HG03460 (cell line): ENCODE measurements around the gene ELF2.
"Not testable (repeated sequence)": the region's sequence is repeated elsewhere in the genome, so short reads cannot be mapped to it uniquely, and the experiment has no call there.

ENCODE experiments used
- ATAC-seq: cut with Tn5 transposase; IDR thresholded peaks from one replicate; pipeline ENCODE4 v1.9.1; 2021; ENCODE audit not compliant: unreplicated experiment

Gene ELF2

DNA sequence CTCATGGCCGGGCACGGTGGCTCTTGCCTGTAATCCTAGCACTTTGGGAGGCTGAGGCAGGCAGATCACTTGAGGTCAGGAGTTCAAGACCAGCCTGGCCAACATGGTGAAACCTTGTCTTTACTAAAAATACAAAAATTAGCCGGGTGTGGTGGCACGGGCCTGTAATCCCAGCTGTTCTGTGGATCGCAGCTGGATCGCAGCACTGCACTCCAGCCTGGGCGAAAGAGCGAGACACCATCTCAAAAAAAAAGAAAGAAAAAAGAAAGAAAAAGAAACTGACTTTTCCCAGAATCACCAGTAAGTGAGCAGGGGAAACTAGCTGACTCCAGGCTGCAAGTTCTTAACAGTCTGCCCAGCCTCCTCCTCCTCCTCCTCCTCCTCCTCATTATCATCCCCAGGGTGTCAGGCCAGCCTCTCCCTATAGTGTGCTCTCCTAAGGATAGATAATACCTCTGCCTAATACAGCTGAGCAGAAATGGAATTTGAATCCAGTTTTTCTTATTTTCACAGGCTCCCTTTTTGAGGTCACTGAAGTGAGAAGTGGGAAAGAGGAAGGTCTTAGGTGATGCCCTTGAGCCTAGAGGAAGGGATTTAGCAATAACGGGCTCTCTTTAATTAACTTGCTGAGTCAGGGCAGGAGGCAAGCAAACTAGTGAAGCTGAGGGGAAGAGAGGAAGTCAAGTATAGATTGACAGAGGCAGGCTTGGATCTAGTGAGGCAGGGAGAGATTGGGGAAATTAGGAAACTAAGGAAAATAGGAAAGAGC lies 11.8 kb upstream of the ELF2 start:
- ATAC-seq = no peak

DNA sequence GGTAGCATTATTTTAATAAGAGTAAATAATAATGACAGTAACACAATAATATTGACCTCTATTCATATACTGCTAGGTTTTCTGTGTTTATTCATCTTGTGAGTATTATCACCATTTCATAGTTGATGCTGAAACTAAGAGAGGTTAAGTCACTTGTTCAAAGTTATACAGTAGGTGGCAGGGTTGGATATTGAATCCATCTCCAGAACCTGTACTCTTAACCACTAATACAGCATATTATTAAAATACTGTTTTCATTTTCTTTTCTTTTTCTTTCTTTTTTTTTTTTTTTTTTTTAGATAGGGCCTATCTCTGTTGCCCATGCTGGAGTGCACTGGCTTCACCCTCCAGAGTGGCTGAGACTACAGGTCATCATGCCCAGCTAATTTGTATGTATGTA lies 7.1 kb upstream of the ELF2 start:
- ATAC-seq = peak; percentile 66

DNA sequence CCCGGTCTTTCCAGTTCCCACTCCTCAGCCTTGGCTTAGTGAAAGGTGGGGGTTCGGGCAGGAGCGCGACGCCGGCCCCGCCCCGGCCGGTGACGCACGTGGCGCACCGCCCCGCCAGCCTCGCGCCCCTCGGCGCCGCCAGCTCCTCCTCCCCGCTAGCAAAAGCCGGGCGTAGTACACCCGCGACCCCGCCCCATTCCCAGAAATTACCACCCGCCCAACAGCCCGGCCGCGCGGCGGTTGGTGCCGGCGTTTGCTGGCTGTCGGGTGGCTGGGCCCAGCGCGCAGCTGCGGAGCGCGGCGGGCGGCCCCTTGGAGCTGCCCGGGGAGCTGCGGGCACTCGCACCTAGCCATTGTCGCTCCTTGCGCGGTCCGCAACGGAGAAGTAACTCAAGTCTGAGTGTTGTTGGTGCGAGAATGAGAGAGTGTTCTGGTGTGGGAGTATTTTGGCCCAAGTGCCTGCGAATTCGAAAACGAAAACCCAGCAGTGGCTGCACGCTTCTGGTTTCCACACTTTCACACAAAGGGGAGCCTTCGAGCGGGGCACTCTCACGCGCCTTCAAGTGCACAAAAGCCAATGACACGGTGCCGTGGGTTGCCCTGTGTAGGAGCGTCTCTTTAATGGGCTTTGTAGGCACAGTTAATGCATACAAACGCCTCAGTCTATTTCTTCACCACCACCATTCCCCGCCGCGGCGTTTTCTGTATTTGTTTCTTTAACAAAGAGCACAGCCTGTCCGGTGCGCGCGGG lies 1.0 kb upstream of the ELF2 start:
- peak; percentile 63 for ATAC-seq

DNA sequence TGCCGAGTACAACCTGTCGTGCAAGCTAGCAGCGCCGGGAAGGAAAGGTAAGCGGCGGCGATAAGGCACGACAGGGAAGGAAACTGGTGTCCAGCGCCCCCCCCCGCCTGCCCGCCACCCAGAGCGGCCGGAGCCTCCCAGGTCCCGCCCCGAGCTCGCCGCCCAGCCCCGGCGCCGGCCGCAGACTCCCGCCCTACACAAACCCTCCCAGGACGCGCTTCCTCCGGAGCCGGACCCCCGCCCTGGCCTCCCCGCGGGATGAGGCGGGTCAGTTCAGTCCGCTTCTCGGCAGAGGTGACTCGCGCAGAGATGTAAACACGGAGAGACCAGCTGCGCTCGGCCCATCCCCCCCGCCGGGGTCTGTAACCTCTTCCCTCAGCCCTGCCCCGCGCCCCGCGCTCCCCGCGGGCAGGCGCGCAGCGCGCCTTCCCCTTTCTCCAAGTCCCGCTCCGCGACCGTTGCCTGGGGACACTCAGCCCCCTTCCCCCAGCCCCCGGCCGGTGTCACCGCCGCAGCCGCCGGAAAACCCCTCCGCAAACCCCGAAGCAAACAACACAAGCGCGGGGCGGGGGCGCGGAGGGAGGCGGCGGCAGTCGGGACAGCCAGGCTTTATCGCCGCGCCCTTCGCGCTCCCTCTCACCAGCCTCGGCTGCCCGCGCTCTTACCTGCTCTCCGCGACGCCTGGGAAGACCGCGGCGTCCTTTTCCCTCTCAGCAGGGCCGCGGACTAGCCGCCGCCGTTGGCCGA lies 543 bp downstream of the ELF2 start:
- ATAC-seq = peak; percentile 14

DNA sequence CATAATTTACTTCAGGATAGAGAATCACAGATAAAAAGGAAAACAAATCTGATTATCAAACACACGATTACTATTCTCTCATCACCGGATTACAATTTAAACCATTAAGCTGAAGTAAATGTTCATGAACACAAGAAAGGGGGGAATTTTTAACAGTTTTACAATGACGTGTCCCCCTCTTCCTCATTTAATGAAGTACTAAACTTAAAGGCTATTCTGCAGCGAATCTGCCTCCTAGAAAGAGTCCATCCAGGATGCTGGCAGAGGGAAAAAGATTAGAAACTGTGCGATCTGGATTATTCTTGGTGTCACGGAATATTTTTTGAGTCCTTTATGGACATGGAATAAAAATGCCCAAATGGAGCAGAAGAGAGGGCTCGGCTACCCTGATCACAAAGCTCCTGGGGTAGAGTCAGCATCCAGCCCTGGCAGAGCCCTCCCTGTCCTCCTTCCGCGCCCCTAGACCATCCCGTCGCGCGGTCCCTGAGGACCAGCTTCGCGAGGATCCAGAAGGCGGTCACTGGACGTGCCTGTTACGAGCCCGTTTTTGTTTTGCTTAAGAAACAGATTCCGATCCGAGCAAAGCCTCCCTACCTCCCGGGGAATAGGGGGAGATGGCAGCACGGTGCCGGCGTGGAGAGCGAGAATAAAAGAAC lies 1.2 kb downstream of the ELF2 start:
- ATAC-seq = no peak

GRCh38 chr4:139171876-139172691 lies 4.9 kb downstream of the ELF2 start:
- ATAC-seq = no peak

- no peak for ATAC-seq
Measured at GRCh38 chr4:139170932-139171331, 6.1 kb downstream of the ELF2 start.

DNA sequence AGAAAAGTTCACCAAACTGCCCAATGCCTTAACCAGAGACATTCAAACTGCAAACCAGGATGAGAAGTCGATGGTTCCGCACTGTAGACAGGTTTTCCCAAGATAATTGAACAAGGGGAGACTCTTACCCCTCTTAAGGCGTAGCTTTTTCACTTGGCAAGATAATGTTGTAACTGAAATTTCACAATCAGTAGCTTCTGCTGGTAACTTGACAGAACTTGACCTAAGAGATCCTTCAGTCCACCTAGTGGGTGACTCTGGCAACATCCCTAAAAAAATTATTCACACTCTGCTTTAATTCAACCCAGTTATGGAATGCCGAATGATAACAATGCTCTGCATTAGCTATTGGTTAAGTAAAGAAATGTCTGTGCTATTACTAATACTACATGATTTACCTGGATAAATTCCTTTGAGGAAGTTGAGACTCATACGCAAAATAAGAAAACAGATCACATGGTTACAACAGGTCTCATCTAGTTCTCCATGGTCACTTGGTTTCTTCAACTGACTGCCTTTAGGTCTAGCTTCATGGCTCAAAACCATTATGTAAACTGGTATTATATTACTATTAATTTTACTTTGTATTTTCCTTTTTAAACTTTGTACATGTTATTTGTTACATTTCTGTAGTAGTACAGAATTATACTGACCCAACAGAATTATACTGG lies 9.1 kb downstream of the ELF2 start:
- no peak for ATAC-seq

- ATAC-seq = no peak
Measured at GRCh38 chr4:139164731-139165130, 12.3 kb downstream of the ELF2 start.

DNA sequence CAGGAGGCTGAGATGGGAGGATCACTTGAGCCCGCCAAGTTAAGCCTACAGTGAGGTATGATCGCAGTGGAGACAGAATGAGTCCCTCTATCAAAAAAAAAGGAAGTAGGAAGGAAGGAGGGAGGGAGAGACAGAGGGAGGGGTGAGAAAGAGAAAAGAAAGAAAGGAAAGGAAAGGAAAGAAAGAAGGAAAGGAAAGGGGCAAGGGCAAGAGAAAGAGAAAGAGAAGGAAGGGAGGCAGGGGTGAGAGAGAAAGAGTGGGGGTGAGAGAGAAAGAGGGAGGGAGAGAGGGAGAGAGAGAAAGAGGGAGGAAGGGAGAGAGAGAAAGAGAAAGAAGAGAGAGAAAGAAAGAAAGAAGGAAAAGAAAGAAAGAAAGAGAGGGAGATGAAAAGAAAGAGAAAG lies 13.2 kb downstream of the ELF2 start:
- ATAC-seq = no peak

DNA sequence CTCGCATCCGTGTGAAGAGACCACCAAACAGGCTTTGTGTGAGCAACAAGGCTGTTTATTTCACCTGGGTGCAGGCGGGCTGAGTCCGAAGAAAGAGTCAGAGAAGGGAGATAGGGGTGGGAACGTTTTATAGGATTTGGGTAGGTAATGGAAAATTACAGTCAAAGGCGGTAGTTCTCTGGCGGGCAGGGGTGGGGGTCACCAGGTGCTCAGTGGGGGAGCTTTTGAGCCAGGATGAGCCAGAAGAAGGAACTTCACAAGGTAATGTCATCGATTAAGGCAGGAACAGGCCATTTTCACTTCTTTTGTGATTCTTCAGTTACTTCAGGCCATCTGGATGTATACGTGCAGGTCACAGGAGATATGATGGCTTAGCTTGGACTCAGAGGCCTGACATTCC lies 19.0 kb downstream of the ELF2 start:
- ATAC-seq = not testable (repeated sequence)

- no peak for ATAC-seq
Measured at GRCh38 chr4:139154952-139155557, 22.0 kb downstream of the ELF2 start.

GRCh38 chr4:139154538-139154937 lies 22.5 kb downstream of the ELF2 start:
- ATAC-seq = no peak

GRCh38 chr4:139154134-139154421 lies 22.9 kb downstream of the ELF2 start:
- ATAC-seq = no peak

GRCh38 chr4:139153411-139154133 lies 23.4 kb downstream of the ELF2 start:
- no peak for ATAC-seq

- no peak for ATAC-seq
Measured at GRCh38 chr4:139152249-139152648, 24.8 kb downstream of the ELF2 start.

- ATAC-seq = no peak
Measured at GRCh38 chr4:139146926-139147629, 29.9 kb downstream of the ELF2 start.

GRCh38 chr4:139145552-139145932 lies 31.5 kb downstream of the ELF2 start:
- ATAC-seq = no peak
